Astrocyte (in vitro differentiated cells and primary cell): ENCODE measurements around the gene ASB13. TPM values are rescaled to one million over a fixed set of nuclear protein-coding genes. Genes with fewer than 3 reads are reported as not detected.

Source experiments
- DNase-seq: peaks from one replicate; pipeline ENCODE4 v3.0.0-alpha.2; 2010; ENCODE audit warnings: low read depth
- FAIRE-seq: peaks from 2 replicates; lab custom pipeline; 2011; peaks lifted over from hg19 to GRCh38; lab: Jason Lieb, UNC
- H2AFZ ChIP-seq: 2 replicates; pipeline ENCODE4 v1.6.0; 2012; ENCODE audit warnings: low read depth, low read length, inconsistent platforms
- H3K27ac ChIP-seq: 2 replicates; pipeline ENCODE4 v1.5.1; 2011; ENCODE audit warnings: low read depth, low read length, inconsistent platforms
- H3K27me3 ChIP-seq: 2 replicates; pipeline ENCODE4 v1.6.0; 2011; ENCODE audit warnings: low read length, inconsistent platforms; ENCODE audit not compliant: insufficient read depth
- H3K36me3 ChIP-seq: 2 replicates; pipeline ENCODE4 v1.5.1; 2011; ENCODE audit warnings: low read length, inconsistent platforms; ENCODE audit not compliant: insufficient read depth
- H3K4me1 ChIP-seq: 2 replicates; pipeline ENCODE4 v1.5.1; 2011; ENCODE audit warnings: low read length, inconsistent platforms; ENCODE audit not compliant: insufficient read depth
- H3K4me2 ChIP-seq: 2 replicates; pipeline ENCODE4 v1.6.0; 2012; ENCODE audit warnings: low read length, inconsistent platforms
- H3K4me3 ChIP-seq: 2 replicates; pipeline ENCODE4 v1.5.1; 2011; ENCODE audit warnings: low read depth, mild to moderate bottlenecking, low read length, inconsistent platforms; ENCODE audit not compliant: insufficient read depth
- H3K79me2 ChIP-seq: 2 replicates; pipeline ENCODE4 v1.6.0; 2012; ENCODE audit warnings: mild to moderate bottlenecking, low read length, inconsistent platforms; ENCODE audit not compliant: insufficient read depth
- H3K9ac ChIP-seq: 2 replicates; pipeline ENCODE4 v1.6.0; 2012; ENCODE audit warnings: mild to moderate bottlenecking, low read length, inconsistent platforms
- H3K9me3 ChIP-seq: 2 replicates; pipeline ENCODE4 v1.5.1; 2012; ENCODE audit warnings: low read depth, mild to moderate bottlenecking, low read length, inconsistent platforms; ENCODE audit not compliant: insufficient read depth
- H4K20me1 ChIP-seq: 2 replicates; pipeline ENCODE4 v1.6.0; 2012; ENCODE audit warnings: low read length, inconsistent platforms; ENCODE audit not compliant: insufficient read depth
- H3K27ac Mint-ChIP-seq: one replicate; pipeline ENCODE4 v1.8.0; 2021; ENCODE audit warnings: mild to moderate bottlenecking, mixed read lengths; ENCODE audit not compliant: unreplicated experiment
- H3K27me3 Mint-ChIP-seq: one replicate; pipeline ENCODE4 v1.8.0; 2021; ENCODE audit warnings: low read depth, mixed read lengths; ENCODE audit not compliant: unreplicated experiment
- H3K36me3 Mint-ChIP-seq: one replicate; pipeline ENCODE4 v1.8.0; 2021; ENCODE audit warnings: low read depth, mixed read lengths; ENCODE audit not compliant: unreplicated experiment
- H3K4me1 Mint-ChIP-seq: one replicate; pipeline ENCODE4 v1.8.0; 2021; ENCODE audit warnings: low read depth, mixed read lengths; ENCODE audit not compliant: unreplicated experiment
- H3K4me3 Mint-ChIP-seq: one replicate; pipeline ENCODE4 v1.8.0; 2021; ENCODE audit warnings: mild to moderate bottlenecking, moderate library complexity, mixed read lengths; ENCODE audit not compliant: unreplicated experiment
- H3K9me3 Mint-ChIP-seq: one replicate; pipeline ENCODE4 v1.8.0; 2021; ENCODE audit warnings: mild to moderate bottlenecking, mixed read lengths; ENCODE audit not compliant: unreplicated experiment
- CTCF ChIP-seq: IDR thresholded peaks from 2 replicates; pipeline ENCODE4 v1.5.1; 2011; ENCODE audit warnings: low read depth, mild to moderate bottlenecking, inconsistent platforms, low read length, moderate library complexity; ENCODE audit not compliant: insufficient read depth
- EZH2 ChIP-seq: IDR thresholded peaks from 2 replicates; pipeline ENCODE4 v1.6.1; 2012; ENCODE audit warnings: mild to moderate bottlenecking, low read length, inconsistent platforms; ENCODE audit not compliant: insufficient read depth
- total RNA-seq: library from RNA; stranded (reverse); gene quantifications from 2 replicates; pipeline ENCODE4 v1.2.1, GENCODE V29; 2021

ASB13 gene
- total RNA-seq, 1 donor from 2014 or later: 4.8 TPM

- Mint-ChIP-seq H3K9me3 (no peaks in the 10 kb centered on the region), H3K27me3 (no peaks in the 10 kb centered on the region), H3K4me1 (peaks cover 6% of the 10 kb centered on the region), H3K36me3 (peaks cover 2% of the 10 kb centered on the region), H3K27ac (peak within 1 kb of the TSS; percentile 92), H3K4me3 (peak within 1 kb of the TSS; percentile 99)
- no peak for TF ChIP-seq CTCF
- Histone ChIP-seq H3K9me3 (no peaks in the 10 kb centered on the region), H2AFZ (peak within 1 kb of the TSS; percentile 91), H3K4me1 (peaks cover 4% of the 10 kb centered on the region), H3K27me3 (no peaks in the 10 kb centered on the region), H4K20me1 (peaks cover 36% of the 10 kb centered on the region), H3K36me3 (no peaks in the 10 kb centered on the region), H3K4me3 (peak within 1 kb of the TSS; percentile 94), H3K79me2 (peaks cover 48% of the 10 kb centered on the region), H3K4me2 (peak within 1 kb of the TSS; percentile 85), H3K9ac (peak within 1 kb of the TSS; percentile 83), H3K27ac (peak within 1 kb of the TSS; percentile 79)
- DNase-seq: peak; percentile 90
- peak; percentile 86 for FAIRE-seq
These were observed 18.0 kb upstream of the ASB13 start, which contains the start of gene TASOR2 for GRCh38 chr10:5684318-5684970. TSS of gene TASOR2 (plus strand) at chr10:5684838. CDS start at chr10:5720643, 35,805 bp downstream.

GRCh38 chr10:5683065-5683464 is 16.7 kb upstream of the ASB13 start:
- H3K4me3 Mint-ChIP-seq: no peak overlapping the region
- peaks cover 4% of the 10 kb centered on the region for H3K4me1 ChIP-seq
- no peak overlapping the region for H3K27ac Mint-ChIP-seq
- H3K9me3 ChIP-seq: no peaks in the 10 kb centered on the region
- H2AFZ ChIP-seq: no peak overlapping the region
- peaks cover 7% of the 10 kb centered on the region for H3K27me3 ChIP-seq
- no peak overlapping the region for H3K9ac ChIP-seq
- H3K4me3 ChIP-seq: no peak overlapping the region
- H3K27ac ChIP-seq: no peak overlapping the region
- H3K79me2 ChIP-seq: peaks cover 34% of the 10 kb centered on the region
- TF ChIP-seq CTCF (no peak), EZH2 (no peak)
- no peak for DNase-seq
- H3K27me3 Mint-ChIP-seq: no peaks in the 10 kb centered on the region
- H3K36me3 Mint-ChIP-seq: no peaks in the 10 kb centered on the region
- H3K36me3 ChIP-seq: no peaks in the 10 kb centered on the region
- peaks cover 23% of the 10 kb centered on the region for H4K20me1 ChIP-seq
- FAIRE-seq: no peak
- no peak overlapping the region for H3K4me2 ChIP-seq
- H3K4me1 Mint-ChIP-seq: peaks cover 6% of the 10 kb centered on the region
- H3K9me3 Mint-ChIP-seq: no peaks in the 10 kb centered on the region

GRCh38 chr10:5681930-5682329 is 15.5 kb upstream of the ASB13 start:
- TF ChIP-seq EZH2: no peak
- TF ChIP-seq CTCF: no peak
- no peak overlapping the region for H3K27ac Mint-ChIP-seq

More at GRCh38 chr10:5681930-5682329, 15.5 kb upstream of the ASB13 start:
- FAIRE-seq: no peak
- no peak for DNase-seq
- Histone ChIP-seq H3K4me2 (no peak overlapping the region), H3K4me1 (peaks cover 4% of the 10 kb centered on the region), H3K4me3 (no peak overlapping the region), H3K27me3 (peaks cover 7% of the 10 kb centered on the region), H3K27ac (no peak overlapping the region), H3K79me2 (peaks cover 23% of the 10 kb centered on the region), H3K9ac (no peak overlapping the region), H4K20me1 (peaks cover 13% of the 10 kb centered on the region), H3K36me3 (no peaks in the 10 kb centered on the region), H2AFZ (no peak overlapping the region), H3K9me3 (no peaks in the 10 kb centered on the region)
- H3K9me3 Mint-ChIP-seq: no peaks in the 10 kb centered on the region
- H3K4me3 Mint-ChIP-seq: no peak overlapping the region
- H3K27me3 Mint-ChIP-seq: no peaks in the 10 kb centered on the region
- H3K36me3 Mint-ChIP-seq: no peaks in the 10 kb centered on the region
- peaks cover 2% of the 10 kb centered on the region for H3K4me1 Mint-ChIP-seq
